Stimulated activated CD8-positive, alpha-beta memory T cell treated with anti-CD3 and anti-CD28 coated beads, Interleukin-7, amount 100 ng/mL, for 24 hours (primary cell): ENCODE results near the gene GPR84.
"Not testable (repeated sequence)": the region's sequence is repeated elsewhere in the genome, so short reads cannot be mapped to it uniquely, and the experiment has no call there.

Experiments used
- DNase-seq: peaks from one replicate; pipeline ENCODE4 v3.0.0-alpha.2; 2020; ENCODE audit warnings: low read depth

Gene GPR84

DNA sequence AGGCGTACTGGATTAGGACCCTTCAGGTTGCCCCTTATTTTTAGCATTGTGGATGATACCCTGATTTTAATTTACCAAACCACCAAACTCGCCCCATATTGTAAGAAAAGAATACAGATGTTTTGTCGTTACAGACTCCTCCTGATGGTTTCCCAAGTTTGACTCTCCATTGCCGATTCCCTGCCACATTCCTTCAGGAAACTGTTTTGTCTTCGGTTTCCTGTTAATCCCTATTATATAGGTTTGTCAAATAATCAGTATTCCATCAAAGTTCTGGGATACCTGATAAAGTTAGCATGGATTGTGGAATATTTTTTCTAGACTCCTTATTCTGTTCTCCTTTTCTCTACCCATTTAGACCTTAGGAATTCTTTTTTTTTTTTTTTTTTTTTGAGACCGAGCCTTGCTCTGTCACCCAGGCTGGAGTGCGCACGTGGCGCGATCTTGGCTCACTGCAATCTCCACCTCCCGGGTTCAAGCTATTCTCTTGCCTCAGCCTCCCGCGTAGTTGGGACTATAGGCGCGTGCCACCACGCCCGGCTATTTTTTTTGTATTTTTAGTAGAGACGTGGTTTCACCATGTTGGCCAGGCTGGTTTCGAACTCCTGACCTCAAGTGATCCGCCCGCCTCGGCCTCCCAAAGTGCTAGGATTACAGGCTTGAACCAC is 38.7 kb downstream of the GPR84 start:
- DNase-seq: not testable (repeated sequence)

DNA sequence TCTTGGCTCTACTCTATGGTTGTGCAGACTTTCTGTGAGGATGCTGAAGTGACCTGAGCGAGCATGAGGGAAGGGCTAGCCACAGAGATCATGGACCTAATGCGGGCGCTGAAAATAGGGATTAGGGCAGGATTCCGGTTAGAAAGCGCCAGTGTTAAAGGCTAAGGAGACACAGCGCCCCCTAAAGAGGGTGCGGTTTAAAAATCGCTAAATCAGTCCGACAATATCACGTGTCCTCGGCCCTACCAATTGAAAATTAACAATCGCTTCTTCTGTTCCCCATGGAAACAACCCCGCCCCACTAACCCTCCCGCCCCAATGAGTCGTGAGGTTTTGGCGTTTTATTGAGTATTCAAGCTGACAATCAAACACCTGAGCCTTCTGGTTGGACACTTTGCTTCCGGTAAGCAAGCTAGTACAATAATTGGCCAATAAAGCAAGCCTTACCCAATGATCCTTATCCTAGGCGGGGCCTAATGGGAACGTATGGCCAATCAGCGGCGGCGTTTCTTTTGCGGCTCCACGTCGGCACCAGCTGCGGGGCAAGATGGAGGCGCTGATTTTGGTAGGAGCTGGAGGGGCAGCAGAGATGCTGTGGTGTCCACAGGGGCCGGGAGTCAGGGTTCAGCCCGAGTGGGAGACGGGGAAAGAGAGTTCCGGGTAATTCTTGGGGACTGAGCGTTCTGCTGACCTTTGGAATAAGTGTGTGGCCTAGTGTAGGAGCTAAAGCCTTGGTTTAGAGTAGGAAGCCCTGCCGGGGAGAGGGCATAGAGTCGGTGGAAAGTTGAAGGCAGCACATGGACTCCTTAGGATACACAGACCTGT is 39.5 kb downstream of the GPR84 start, which contains the start of gene COPZ1:
Gene COPZ1, plus strand, starts transcription at position 515 of the 825 bp plus-strand sequence. Its CDS starts 33 bp downstream, at position 548.
- DNase-seq: peak; percentile 81

DNA sequence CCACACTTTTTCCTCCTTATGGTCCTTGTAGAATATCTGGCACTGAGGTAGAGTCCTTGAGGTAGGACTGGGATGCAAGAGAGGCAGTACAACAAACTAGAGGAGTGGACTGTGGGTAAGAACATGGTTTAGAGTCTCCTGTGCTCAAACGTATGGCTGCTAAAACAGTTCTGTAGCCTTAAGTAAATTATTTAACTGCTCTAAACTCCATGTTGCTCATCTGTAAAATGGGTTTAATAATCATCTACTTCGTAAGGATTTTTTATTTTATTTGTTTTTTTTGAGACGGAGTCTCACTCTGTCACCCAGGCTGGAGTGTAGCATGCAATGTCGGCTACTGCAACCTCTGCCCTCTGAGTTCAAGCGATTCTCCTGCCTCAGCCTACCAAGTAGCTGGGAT is 42.9 kb downstream of the GPR84 start:
- no peak for DNase-seq
